ENCODE results near the gene SNRPA1. TPM values are rescaled to one million over a fixed set of nuclear protein-coding genes. Genes with fewer than 3 reads are reported as not detected.

Gene SNRPA1
- total RNA-seq, 2 experiments from 2014 or later: 167 to 173 TPM

DNA sequence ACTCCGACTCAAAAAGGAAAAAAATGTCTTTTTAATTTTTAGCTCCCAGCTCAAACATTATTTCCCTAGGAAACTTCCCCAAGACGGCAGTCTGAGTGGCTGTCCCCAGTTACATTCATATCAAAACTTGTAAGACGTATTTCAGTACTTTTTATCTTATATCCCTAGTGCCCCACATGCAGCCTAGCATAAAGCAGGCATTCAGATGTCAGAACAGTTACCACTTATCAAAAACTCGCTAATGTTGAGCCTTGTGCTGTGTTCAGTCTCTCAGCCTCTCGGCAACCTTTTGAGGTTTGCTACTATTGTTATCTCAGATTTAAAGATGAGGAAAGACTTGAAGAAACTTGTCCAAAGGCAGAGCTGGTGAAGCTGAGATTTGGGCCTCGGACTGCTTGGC lies 11.1 kb downstream of the SNRPA1 start:
- no peak overlapping the region for H3K4me3 Mint-ChIP-seq
- peak overlapping the region; percentile 18 for H3K27ac Mint-ChIP-seq
- POLR2A ChIA-PET: interaction anchor here (0.6 to 1.7 kb wide), 2 partner anchors 11 to 180 kb away, joined by 5 read pairs; partner anchors contain the start of gene SNRPA1
- no peak for DNase-seq
- no peaks in the 10 kb centered on the region for H3K9me3 Mint-ChIP-seq
- intact Hi-C loops (cut with micrococcal nuclease): no loop called here
- peaks cover 20% of the 10 kb centered on the region for H3K4me1 Mint-ChIP-seq (ENCODE audit: low read depth)
- no peaks in the 10 kb centered on the region for H3K27me3 Mint-ChIP-seq
- CTCF ChIA-PET: interaction anchor here (1.0 to 3.1 kb wide), 3 partner anchors 9 to 357 kb away, joined by 3 to 10 read pairs (median 8); no protein-coding TSS in a partner anchor
- peaks cover 58% of the 10 kb centered on the region for H3K36me3 Mint-ChIP-seq

DNA sequence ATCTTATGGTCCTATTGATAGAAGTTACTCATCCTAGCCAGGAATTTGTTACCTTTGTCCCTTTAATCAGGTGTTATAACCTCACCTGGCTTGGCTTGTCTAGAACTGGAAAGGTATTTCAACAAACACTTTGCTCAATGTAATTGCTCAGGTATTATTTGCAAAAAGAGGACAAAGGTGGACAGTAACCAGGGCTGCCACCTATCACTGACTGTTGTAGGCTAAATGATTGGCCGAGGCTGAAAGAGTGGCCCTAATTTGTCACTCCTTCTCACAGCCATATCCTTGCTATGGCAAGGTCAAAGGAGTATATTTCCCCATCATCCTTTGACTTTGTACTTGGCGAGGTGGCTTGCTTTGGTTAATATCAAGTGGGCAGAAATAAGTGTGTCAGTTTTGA lies 15.0 kb downstream of the SNRPA1 start:
- DNase-seq: no peak
- H3K4me3 Mint-ChIP-seq: no peak overlapping the region
- ChIA-PET POLR2A (no interaction called here), CTCF (interaction anchor here (0.6 to 1.5 kb wide), 3 partner anchors 8 to 13 kb away, joined by 3 to 11 read pairs (median 5); no protein-coding TSS in a partner anchor)
- H3K4me1 Mint-ChIP-seq (ENCODE audit: low read depth): peaks cover 27% of the 10 kb centered on the region
- no peak overlapping the region for H3K27ac Mint-ChIP-seq
- H3K27me3 Mint-ChIP-seq: no peaks in the 10 kb centered on the region
- intact Hi-C loops (cut with micrococcal nuclease): no loop called here
- H3K9me3 Mint-ChIP-seq: no peaks in the 10 kb centered on the region
- H3K36me3 Mint-ChIP-seq: peaks cover 28% of the 10 kb centered on the region

- no peak overlapping the region for H3K27ac Mint-ChIP-seq
- CTCF ChIA-PET: interaction anchor here (0.8 to 2.1 kb wide), 3 partner anchors 11 to 270 kb away, joined by 3 to 9 read pairs (median 3); no protein-coding TSS in a partner anchor
- no peaks in the 10 kb centered on the region for H3K9me3 Mint-ChIP-seq
- POLR2A ChIA-PET: interaction anchor here (0.8 to 1.2 kb wide), 3 partner anchors 8 to 17 kb away, joined by 4 to 5 read pairs (median 4); partner anchors contain the start of gene SNRPA1
- peaks cover 29% of the 10 kb centered on the region for H3K4me1 Mint-ChIP-seq (ENCODE audit: low read depth)
- no peak for DNase-seq
- H3K4me3 Mint-ChIP-seq: peak overlapping the region; percentile 75
- peaks cover 34% of the 10 kb centered on the region for H3K36me3 Mint-ChIP-seq
- H3K27me3 Mint-ChIP-seq: no peaks in the 10 kb centered on the region
- intact Hi-C loops (cut with micrococcal nuclease): loop anchor here (5.0 kb wide), 3 partner anchors 271 to 676 kb away; partner anchors contain the start of genes ASB7, LINS1 and TM2D3
Observed at GRCh38 chr15:101277943-101278564, 17.0 kb downstream of the SNRPA1 start.

DNA sequence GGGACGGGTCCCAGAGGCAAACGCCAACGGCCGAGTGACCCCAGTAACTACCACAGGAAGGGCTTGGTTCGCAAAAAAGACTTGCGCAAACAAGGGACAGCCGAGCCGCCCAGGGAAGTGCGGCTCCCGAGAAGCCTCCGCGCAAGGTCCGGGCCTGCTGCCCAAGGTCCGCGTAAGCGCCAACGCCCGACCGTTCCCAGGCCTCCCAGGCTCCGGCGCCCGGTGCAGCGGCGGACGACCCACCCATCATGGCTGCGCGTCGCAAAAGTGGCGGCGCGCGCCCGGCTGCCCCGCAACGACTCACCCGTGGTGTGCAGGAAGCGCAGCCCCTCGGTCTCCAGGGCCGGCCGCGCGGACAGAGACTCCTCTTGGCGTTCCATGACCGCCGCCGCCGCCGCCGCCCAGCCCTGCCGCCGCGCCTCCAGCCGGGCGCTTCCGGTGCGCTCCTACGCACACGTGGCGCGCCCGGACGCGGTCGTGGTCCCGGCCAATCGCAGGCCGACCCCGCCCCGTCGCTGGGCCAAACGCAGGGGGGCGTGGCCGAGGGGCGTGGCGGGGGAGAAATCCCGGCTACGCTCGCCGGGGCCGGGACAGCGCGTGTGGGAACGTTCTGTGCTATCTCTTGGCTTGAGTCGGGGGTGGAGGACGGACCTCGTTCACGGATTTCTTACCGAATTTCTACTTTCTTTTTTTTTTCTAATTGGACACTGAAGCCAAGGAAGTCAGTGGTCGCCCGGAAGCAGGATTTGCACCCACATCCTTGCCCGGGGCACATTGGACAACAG lies 17.8 kb downstream of the SNRPA1 start, which contains the start of gene SELENOS:
Gene SELENOS, minus strand, starts transcription at position 448 of the 785 bp plus-strand sequence. Its CDS starts 68 bp downstream, at position 380.
- H3K27ac Mint-ChIP-seq: peak within 1 kb of the TSS; percentile 81
- ChIA-PET POLR2A (interaction anchor here (1.2 kb wide), 1 partner anchor 17 kb away, joined by 4 read pairs; no protein-coding TSS in a partner anchor), CTCF (interaction anchor here (1.0 to 2.9 kb wide), 6 partner anchors 10 to 270 kb away, joined by 4 to 24 read pairs (median 7); no protein-coding TSS in a partner anchor)
- peak within 1 kb of the TSS; percentile 92 for H3K4me3 Mint-ChIP-seq
- peak; percentile 90 for DNase-seq
- intact Hi-C loops (cut with micrococcal nuclease): loop anchor here (5.0 kb wide), 3 partner anchors 270 to 675 kb away; partner anchors contain the start of genes ASB7, LINS1 and TM2D3
- H3K36me3 Mint-ChIP-seq: peaks cover 39% of the 10 kb centered on the region
- no peaks in the 10 kb centered on the region for H3K9me3 Mint-ChIP-seq
- H3K4me1 Mint-ChIP-seq (ENCODE audit: low read depth): peaks cover 29% of the 10 kb centered on the region
- no peaks in the 10 kb centered on the region for H3K27me3 Mint-ChIP-seq

GRCh38 chr15:101276501-101277037 lies 18.5 kb downstream of the SNRPA1 start:
- intact Hi-C loops (cut with micrococcal nuclease): loop anchor here (1.0 to 5.0 kb wide), 4 partner anchors 18 to 674 kb away; partner anchors contain the start of genes ASB7, LINS1 and TM2D3
- Mint-ChIP-seq H3K4me1 (ENCODE audit: low read depth) (peaks cover 29% of the 10 kb centered on the region), H3K27me3 (no peaks in the 10 kb centered on the region), H3K27ac (peak overlapping the region; percentile 81), H3K4me3 (peak overlapping the region; percentile 92), H3K9me3 (no peaks in the 10 kb centered on the region), H3K36me3 (peaks cover 34% of the 10 kb centered on the region)
- ChIA-PET POLR2A (interaction anchor here (1.2 kb wide), 1 partner anchor 17 kb away, joined by 4 read pairs; no protein-coding TSS in a partner anchor), CTCF (interaction anchor here (0.7 to 2.9 kb wide), 9 partner anchors 9 to 269 kb away, joined by 3 to 24 read pairs (median 4); partner anchors contain the start of gene SNRPA1)
- DNase-seq: peak; percentile 37

DNA sequence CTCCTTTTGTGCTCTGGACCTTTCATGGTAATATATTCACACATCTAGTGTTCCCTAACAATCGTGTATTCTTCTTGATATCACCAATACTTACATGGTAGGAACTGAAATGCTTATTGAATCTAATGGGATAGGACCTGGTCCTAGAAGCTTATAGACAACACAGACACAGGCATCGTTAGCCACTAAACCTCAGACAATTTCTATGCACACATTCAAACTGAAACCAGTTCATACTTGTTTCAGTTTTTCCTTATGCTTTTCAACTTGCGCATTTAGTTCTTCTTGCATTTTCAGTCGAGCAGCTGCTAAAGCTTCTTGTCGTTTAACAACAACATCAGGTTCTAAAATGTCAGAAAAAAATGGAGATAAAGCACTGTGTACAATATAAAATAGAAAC lies 20.0 kb downstream of the SNRPA1 start:
- Mint-ChIP-seq H3K27me3 (no peaks in the 10 kb centered on the region), H3K4me3 (peak overlapping the region; percentile 56), H3K9me3 (no peaks in the 10 kb centered on the region), H3K36me3 (peaks cover 38% of the 10 kb centered on the region), H3K27ac (no peak overlapping the region), H3K4me1 (ENCODE audit: low read depth) (peaks cover 29% of the 10 kb centered on the region)
- intact Hi-C loops (cut with micrococcal nuclease): loop anchor here (5.0 kb wide), 3 partner anchors 268 to 673 kb away; partner anchors contain the start of genes ASB7, LINS1 and TM2D3
- ChIA-PET POLR2A (no interaction called here), CTCF (interaction anchor here (2.1 to 2.9 kb wide), 3 partner anchors 14 to 267 kb away, joined by 6 to 24 read pairs (median 14); no protein-coding TSS in a partner anchor)
- no peak for DNase-seq

GRCh38 chr15:101273534-101273933 lies 21.5 kb downstream of the SNRPA1 start:
- intact Hi-C loops (cut with micrococcal nuclease): no loop called here
- POLR2A ChIA-PET: no interaction called here
- no peak overlapping the region for H3K27ac Mint-ChIP-seq
- H3K9me3 Mint-ChIP-seq: no peaks in the 10 kb centered on the region
- H3K36me3 Mint-ChIP-seq: peaks cover 44% of the 10 kb centered on the region
- CTCF ChIA-PET: interaction anchor here (0.7 to 2.1 kb wide), 4 partner anchors 15 to 265 kb away, joined by 3 to 8 read pairs (median 4); no protein-coding TSS in a partner anchor
- H3K4me3 Mint-ChIP-seq: no peak overlapping the region
- no peaks in the 10 kb centered on the region for H3K27me3 Mint-ChIP-seq
- peaks cover 29% of the 10 kb centered on the region for H3K4me1 Mint-ChIP-seq (ENCODE audit: low read depth)
- no peak for DNase-seq

DNA sequence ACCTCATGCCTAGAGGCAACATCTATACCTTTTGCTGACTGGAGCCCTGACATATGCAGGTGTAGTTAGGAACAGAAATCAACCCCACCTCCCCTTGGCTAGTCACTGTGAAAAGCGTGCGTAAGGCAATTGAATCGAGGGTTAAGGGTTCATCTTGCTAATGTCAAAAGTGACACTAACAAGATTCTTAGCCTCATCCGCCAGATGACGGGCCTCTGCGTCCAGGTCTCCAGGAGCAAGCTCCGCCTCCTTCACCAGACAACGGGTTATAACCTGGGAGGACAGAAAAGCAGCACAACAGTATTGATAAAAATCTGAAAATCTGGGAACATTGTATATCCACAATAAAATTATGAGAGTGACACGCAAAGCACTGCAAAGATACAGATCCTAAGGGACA lies 22.5 kb downstream of the SNRPA1 start:
- ChIA-PET CTCF (interaction anchor here (1.2 to 2.0 kb wide), 2 partner anchors 14 to 264 kb away, joined by 3 to 8 read pairs; no protein-coding TSS in a partner anchor), POLR2A (no interaction called here)
- H3K36me3 Mint-ChIP-seq: peaks cover 44% of the 10 kb centered on the region
- intact Hi-C loops (cut with micrococcal nuclease): no loop called here
- no peaks in the 10 kb centered on the region for H3K9me3 Mint-ChIP-seq
- no peak overlapping the region for H3K4me3 Mint-ChIP-seq
- H3K27ac Mint-ChIP-seq: no peak overlapping the region
- H3K27me3 Mint-ChIP-seq: no peaks in the 10 kb centered on the region
- DNase-seq: no peak
- peaks cover 23% of the 10 kb centered on the region for H3K4me1 Mint-ChIP-seq (ENCODE audit: low read depth)

GRCh38 chr15:101269479-101270223 lies 25.4 kb downstream of the SNRPA1 start:
- H3K27ac Mint-ChIP-seq: no peak overlapping the region
- POLR2A ChIA-PET: no interaction called here
- no peaks in the 10 kb centered on the region for H3K27me3 Mint-ChIP-seq
- intact Hi-C loops (cut with micrococcal nuclease): no loop called here
- no peak overlapping the region for H3K4me3 Mint-ChIP-seq
- peaks cover 4% of the 10 kb centered on the region for H3K4me1 Mint-ChIP-seq (ENCODE audit: low read depth)
- DNase-seq: no peak
- H3K9me3 Mint-ChIP-seq: no peaks in the 10 kb centered on the region
- CTCF ChIA-PET: interaction anchor here (0.8 to 1.5 kb wide), 2 partner anchors 180 to 261 kb away, joined by 3 to 4 read pairs; no protein-coding TSS in a partner anchor
- peaks cover 40% of the 10 kb centered on the region for H3K36me3 Mint-ChIP-seq

GRCh38 chr15:101267320-101268104 lies 27.5 kb downstream of the SNRPA1 start:
- no peak for DNase-seq
- CTCF ChIA-PET: interaction anchor here (0.6 to 2.8 kb wide), 6 partner anchors 9 to 388 kb away, joined by 4 to 13 read pairs (median 4); no protein-coding TSS in a partner anchor
- POLR2A ChIA-PET: interaction anchor here (1.0 to 1.3 kb wide), 2 partner anchors 12 to 27 kb away, joined by 3 read pairs; no protein-coding TSS in a partner anchor
- H3K27me3 Mint-ChIP-seq: no peaks in the 10 kb centered on the region
- intact Hi-C loops (cut with micrococcal nuclease): no loop called here
- H3K9me3 Mint-ChIP-seq: no peaks in the 10 kb centered on the region
- no peak overlapping the region for H3K4me3 Mint-ChIP-seq
- no peak overlapping the region for H3K27ac Mint-ChIP-seq
- H3K36me3 Mint-ChIP-seq: peaks cover 22% of the 10 kb centered on the region
- peaks cover 4% of the 10 kb centered on the region for H3K4me1 Mint-ChIP-seq (ENCODE audit: low read depth)
